ENCODE results near the gene BCLAF1.

DNA sequence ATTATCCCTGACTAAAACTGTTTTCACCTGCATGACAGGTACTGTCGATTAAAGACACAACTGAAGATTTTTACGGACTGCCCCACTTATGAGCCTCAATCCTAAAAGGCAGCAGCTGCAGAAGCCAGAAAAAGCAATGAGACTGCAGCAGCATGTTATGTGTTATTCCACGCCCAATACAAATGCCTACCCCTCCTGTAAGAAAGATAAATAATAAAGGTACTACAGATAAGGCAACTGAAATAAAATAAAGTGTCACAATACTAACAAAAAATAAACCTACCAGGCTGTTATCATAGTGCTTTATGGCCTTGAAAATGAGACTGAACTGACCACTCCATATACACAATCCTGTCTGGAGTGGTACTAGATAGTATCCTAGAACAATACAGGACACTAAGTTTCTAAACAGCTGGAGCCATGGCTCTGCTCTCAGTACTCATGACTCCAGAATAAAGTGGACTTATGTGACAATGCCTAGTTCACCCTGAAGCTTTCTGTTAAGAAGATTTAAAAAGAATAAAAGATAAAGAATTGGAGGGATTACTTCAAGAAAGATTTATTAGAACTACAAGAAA is 9.5 kb downstream of the BCLAF1 start:
- TF ChIP-seq CTCF (IDR thresholded peaks at IDR 0.05; ENCODE audit: insufficient read depth, low read length) (no peak), POLR2AphosphoS5 (IDR thresholded peaks at IDR 0.05; ENCODE audit: low read depth) (no peak), REST (IDR thresholded peaks at IDR 0.05; ENCODE audit: insufficient replicate concordance, low read depth) (no peak)

Data from HL-60 (cell line).